SK-N-SH treated with all-trans-retinoic acid at 6 μM for 48 hours (cell line): Measurements from ENCODE around the gene NKAP.
"Not testable (repeated sequence)": the region's sequence is repeated elsewhere in the genome, so short reads cannot be mapped to it uniquely, and the experiment has no call there.

ENCODE experiments used
- ATAC-seq: fragments of 200-7000 bp; cut with Tn5 transposase; 3 replicates; pipeline ENCODE4 v1.9.1; 2020; ENCODE audit warnings: mild to moderate bottlenecking, moderate library complexity
- ARNTL ChIP-seq: fragments of 450-650 bp; formaldehyde crosslinking; IDR thresholded peaks from 2 replicates; pipeline ENCODE4 v1.5.0; 2020; ENCODE audit warnings: low read depth, mild to moderate bottlenecking, moderate library complexity, borderline replicate concordance
- BACH2 ChIP-seq: fragments of 250-450 bp; sonication (Bioruptor Pico); IDR thresholded peaks from 2 replicates; pipeline ENCODE4 v1.9.0; 2021; ENCODE audit warnings: mild to moderate bottlenecking, borderline replicate concordance
- CSDC2 ChIP-seq: fragments of 250-450 bp; sonication (Bioruptor Pico); IDR thresholded peaks from 2 replicates; pipeline ENCODE4 v1.5.0; 2020; ENCODE audit warnings: mild to moderate bottlenecking, moderate library complexity
- ESRRG ChIP-seq: fragments of 250-450 bp; sonication (Bioruptor Pico); IDR thresholded peaks from 2 replicates; pipeline ENCODE4 v1.6.1; 2021; ENCODE audit warnings: mild to moderate bottlenecking
- GLIS3 ChIP-seq: fragments of 250-450 bp; sonication (Bioruptor Pico); IDR thresholded peaks from 2 replicates; pipeline ENCODE4 v1.5.0; 2020; ENCODE audit warnings: mild to moderate bottlenecking, moderate library complexity
- ISL1 ChIP-seq: fragments of 250-450 bp; sonication (Bioruptor Pico); IDR thresholded peaks from 2 replicates; pipeline ENCODE4 v2.1.2; 2022; ENCODE audit warnings: mild to moderate bottlenecking, moderate library complexity
- POU6F1 ChIP-seq: fragments of 250-450 bp; sonication (Bioruptor Pico); IDR thresholded peaks from 2 replicates; pipeline ENCODE4 v1.8.0; 2021; ENCODE audit warnings: low read depth, mild to moderate bottlenecking, moderate library complexity, borderline replicate concordance
- PPARA ChIP-seq: fragments of 250-450 bp; sonication (Bioruptor Pico); IDR thresholded peaks from 2 replicates; pipeline ENCODE4 v1.5.0; 2020; ENCODE audit warnings: mild to moderate bottlenecking, borderline replicate concordance
- RARB ChIP-seq: fragments of 250-450 bp; sonication (Bioruptor Pico); IDR thresholded peaks from 2 replicates; pipeline ENCODE4 v1.8.0; 2021; ENCODE audit warnings: mild to moderate bottlenecking, moderate library complexity
- SNAI2 ChIP-seq: fragments of 250-450 bp; sonication (Bioruptor Pico); IDR thresholded peaks from 2 replicates; pipeline ENCODE4 v1.5.0; 2020; ENCODE audit warnings: mild to moderate bottlenecking, moderate library complexity
- TCF4 ChIP-seq: fragments of 250-450 bp; sonication (Bioruptor Pico); IDR thresholded peaks from 2 replicates; pipeline ENCODE4 v1.8.0; 2021; ENCODE audit warnings: mild to moderate bottlenecking, moderate library complexity, borderline replicate concordance
- TOX ChIP-seq: fragments of 250-450 bp; sonication (Bioruptor Pico); IDR thresholded peaks from 2 replicates; pipeline ENCODE4 v1.8.0; 2021; ENCODE audit warnings: mild to moderate bottlenecking, moderate library complexity, borderline replicate concordance
- ZC3H10 ChIP-seq: fragments of 250-450 bp; sonication (Bioruptor Pico); IDR thresholded peaks from 2 replicates; pipeline ENCODE4 v1.5.1; 2021; ENCODE audit warnings: mild to moderate bottlenecking, moderate library complexity
- ZFP3 ChIP-seq: fragments of 250-450 bp; sonication (Bioruptor Pico); IDR thresholded peaks from 2 replicates; pipeline ENCODE4 v1.5.0; 2020; ENCODE audit warnings: mild to moderate bottlenecking, moderate library complexity
- ZFP30 ChIP-seq: fragments of 450-650 bp; formaldehyde crosslinking; IDR thresholded peaks from 2 replicates; pipeline ENCODE4 v1.5.0; 2022; ENCODE audit warnings: mild to moderate bottlenecking, moderate library complexity
- ZNF565 ChIP-seq: fragments of 450-650 bp; formaldehyde crosslinking; conservative IDR thresholded peaks from 2 replicates; pipeline ENCODE4 v1.5.0; 2020; ENCODE audit warnings: low read depth, mild to moderate bottlenecking, moderate library complexity
- ZNF70 ChIP-seq: fragments of 450-650 bp; formaldehyde crosslinking; IDR thresholded peaks from 2 replicates; pipeline ENCODE4 v1.5.0; 2020; ENCODE audit warnings: mild to moderate bottlenecking, moderate library complexity
- ZNF8 ChIP-seq: fragments of 450-650 bp; formaldehyde crosslinking; IDR thresholded peaks from 2 replicates; pipeline ENCODE4 v1.5.0; 2020; ENCODE audit warnings: mild to moderate bottlenecking, moderate library complexity
- TF ChIP-seq, protein P1 (sequence below): fragments of 250-450 bp; sonication (Bioruptor Pico); IDR thresholded peaks from 2 replicates; pipeline ENCODE4 v1.5.0; 2020; ENCODE audit warnings: mild to moderate bottlenecking, moderate library complexity
- TF ChIP-seq, protein P2 (sequence below): fragments of 250-450 bp; sonication (Bioruptor Pico); IDR thresholded peaks from 2 replicates; pipeline ENCODE4 v1.5.1; 2021; ENCODE audit warnings: mild to moderate bottlenecking, moderate library complexity
- TF ChIP-seq, protein P3 (sequence below): fragments of 250-450 bp; sonication (Bioruptor Pico); IDR thresholded peaks from 2 replicates; pipeline ENCODE4 v1.8.0; 2020; ENCODE audit warnings: mild to moderate bottlenecking, moderate library complexity, borderline replicate concordance

The NKAP gene

DNA sequence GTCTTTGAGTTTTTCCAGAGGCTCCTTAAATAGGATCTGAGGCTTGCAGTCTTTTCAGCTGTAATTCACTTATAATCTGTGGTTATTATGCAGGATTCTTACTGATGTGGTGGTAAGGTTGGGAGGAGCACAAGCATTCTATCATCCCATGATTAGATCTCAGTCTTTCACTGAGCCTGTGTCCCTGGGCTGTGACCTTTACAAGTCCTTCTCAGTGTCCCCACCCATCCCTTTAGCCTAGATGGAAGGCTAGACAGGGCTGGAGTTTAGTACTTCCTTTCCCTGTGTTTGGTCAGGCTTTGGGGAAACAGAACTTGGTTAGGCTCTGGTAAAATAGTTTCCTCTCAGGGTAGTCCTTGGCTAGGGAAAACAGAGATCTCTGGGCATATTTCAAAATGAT is 17.1 kb upstream of the NKAP start (continued):
- no peak for TF ChIP-seq POU6F1 (CRISPR knock-in tag)
- TF ChIP-seq, protein P1, sequence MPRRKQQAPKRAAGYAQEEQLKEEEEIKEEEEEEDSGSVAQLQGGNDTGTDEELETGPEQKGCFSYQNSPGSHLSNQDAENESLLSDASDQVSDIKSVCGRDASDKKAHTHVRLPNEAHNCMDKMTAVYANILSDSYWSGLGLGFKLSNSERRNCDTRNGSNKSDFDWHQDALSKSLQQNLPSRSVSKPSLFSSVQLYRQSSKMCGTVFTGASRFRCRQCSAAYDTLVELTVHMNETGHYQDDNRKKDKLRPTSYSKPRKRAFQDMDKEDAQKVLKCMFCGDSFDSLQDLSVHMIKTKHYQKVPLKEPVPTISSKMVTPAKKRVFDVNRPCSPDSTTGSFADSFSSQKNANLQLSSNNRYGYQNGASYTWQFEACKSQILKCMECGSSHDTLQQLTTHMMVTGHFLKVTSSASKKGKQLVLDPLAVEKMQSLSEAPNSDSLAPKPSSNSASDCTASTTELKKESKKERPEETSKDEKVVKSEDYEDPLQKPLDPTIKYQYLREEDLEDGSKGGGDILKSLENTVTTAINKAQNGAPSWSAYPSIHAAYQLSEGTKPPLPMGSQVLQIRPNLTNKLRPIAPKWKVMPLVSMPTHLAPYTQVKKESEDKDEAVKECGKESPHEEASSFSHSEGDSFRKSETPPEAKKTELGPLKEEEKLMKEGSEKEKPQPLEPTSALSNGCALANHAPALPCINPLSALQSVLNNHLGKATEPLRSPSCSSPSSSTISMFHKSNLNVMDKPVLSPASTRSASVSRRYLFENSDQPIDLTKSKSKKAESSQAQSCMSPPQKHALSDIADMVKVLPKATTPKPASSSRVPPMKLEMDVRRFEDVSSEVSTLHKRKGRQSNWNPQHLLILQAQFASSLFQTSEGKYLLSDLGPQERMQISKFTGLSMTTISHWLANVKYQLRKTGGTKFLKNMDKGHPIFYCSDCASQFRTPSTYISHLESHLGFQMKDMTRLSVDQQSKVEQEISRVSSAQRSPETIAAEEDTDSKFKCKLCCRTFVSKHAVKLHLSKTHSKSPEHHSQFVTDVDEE (CRISPR knock-in tag), result no peak
- TF ChIP-seq, all 23 proteins: peak for 0

- ATAC-seq, result not testable (repeated sequence)
Observed at GRCh38 chrX:119955807-119956570, 12.4 kb upstream of the NKAP start.

GRCh38 chrX:119954374-119954773 is 10.8 kb upstream of the NKAP start:
- TF ChIP-seq ZC3H10 (CRISPR knock-in tag) (no peak), TOX (CRISPR knock-in tag) (no peak)

DNA sequence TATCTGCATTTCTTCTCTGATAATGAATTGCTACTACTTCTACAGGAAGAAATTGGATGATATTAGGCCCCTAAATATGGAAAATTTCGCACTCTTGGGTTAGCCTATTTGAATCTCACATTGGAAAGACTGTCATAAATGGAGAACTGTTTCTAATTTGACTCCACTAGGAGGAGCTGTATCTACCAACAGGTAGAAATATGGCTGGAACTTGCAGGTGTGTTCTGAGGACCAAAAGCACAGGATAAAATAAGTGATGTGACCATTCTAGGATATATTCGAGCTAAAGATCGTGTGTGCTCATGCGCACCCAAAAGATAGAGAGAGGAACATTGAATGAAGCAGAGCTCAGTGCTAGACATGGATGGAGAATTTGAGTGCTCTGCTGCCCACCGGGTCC is 4.8 kb upstream of the NKAP start:
- no peak for ATAC-seq
- no peak for TF ChIP-seq BACH2 (CRISPR knock-in tag)

More at GRCh38 chrX:119954374-119954773, 10.8 kb upstream of the NKAP start:
- ATAC-seq, result no peak

DNA sequence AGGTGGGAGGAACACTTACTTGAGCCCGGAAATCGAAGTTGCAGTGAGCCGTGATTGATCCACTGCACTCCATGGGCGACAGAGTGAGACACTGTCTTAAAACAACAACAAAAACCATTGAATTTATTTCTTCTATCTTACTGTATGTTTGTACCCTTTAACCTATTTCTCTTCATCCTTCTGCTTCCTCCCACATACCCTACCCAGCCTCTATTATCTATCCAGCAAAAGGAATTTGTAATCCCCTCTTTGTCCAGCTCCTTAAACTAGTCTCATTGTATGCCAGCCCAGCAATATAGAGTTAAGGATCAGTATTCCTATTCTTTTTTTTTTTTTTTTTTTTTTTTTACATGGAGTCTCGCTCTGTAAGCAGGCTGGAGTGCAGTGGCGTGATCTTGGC is 1.9 kb upstream of the NKAP start:
- no peak for TF ChIP-seq BACH2 (CRISPR knock-in tag)
- TF ChIP-seq RARB (CRISPR knock-in tag), result no peak
- no peak for TF ChIP-seq TOX (CRISPR knock-in tag)
- no peak for TF ChIP-seq ZC3H10 (CRISPR knock-in tag)
- TF ChIP-seq PPARA (CRISPR knock-in tag), result no peak
- TF ChIP-seq ZFP3 (CRISPR knock-in tag), result no peak
- TF ChIP-seq, protein P2, sequence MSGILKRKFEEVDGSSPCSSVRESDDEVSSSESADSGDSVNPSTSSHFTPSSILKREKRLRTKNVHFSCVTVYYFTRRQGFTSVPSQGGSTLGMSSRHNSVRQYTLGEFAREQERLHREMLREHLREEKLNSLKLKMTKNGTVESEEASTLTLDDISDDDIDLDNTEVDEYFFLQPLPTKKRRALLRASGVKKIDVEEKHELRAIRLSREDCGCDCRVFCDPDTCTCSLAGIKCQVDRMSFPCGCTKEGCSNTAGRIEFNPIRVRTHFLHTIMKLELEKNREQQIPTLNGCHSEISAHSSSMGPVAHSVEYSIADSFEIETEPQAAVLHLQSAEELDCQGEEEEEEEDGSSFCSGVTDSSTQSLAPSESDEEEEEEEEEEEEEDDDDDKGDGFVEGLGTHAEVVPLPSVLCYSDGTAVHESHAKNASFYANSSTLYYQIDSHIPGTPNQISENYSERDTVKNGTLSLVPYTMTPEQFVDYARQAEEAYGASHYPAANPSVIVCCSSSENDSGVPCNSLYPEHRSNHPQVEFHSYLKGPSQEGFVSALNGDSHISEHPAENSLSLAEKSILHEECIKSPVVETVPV (CRISPR knock-in tag), result no peak
- TF ChIP-seq ARNTL, result no peak
- no peak for TF ChIP-seq ZNF8 (CRISPR knock-in tag)
- no peak for TF ChIP-seq GLIS3 (CRISPR knock-in tag)
- TF ChIP-seq, protein P3, sequence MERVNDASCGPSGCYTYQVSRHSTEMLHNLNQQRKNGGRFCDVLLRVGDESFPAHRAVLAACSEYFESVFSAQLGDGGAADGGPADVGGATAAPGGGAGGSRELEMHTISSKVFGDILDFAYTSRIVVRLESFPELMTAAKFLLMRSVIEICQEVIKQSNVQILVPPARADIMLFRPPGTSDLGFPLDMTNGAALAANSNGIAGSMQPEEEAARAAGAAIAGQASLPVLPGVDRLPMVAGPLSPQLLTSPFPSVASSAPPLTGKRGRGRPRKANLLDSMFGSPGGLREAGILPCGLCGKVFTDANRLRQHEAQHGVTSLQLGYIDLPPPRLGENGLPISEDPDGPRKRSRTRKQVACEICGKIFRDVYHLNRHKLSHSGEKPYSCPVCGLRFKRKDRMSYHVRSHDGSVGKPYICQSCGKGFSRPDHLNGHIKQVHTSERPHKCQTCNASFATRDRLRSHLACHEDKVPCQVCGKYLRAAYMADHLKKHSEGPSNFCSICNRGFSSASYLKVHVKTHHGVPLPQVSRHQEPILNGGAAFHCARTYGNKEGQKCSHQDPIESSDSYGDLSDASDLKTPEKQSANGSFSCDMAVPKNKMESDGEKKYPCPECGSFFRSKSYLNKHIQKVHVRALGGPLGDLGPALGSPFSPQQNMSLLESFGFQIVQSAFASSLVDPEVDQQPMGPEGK (CRISPR knock-in tag), result no peak
- TF ChIP-seq CSDC2 (CRISPR knock-in tag), result no peak
- TF ChIP-seq ZNF565 (CRISPR knock-in tag), result no peak
- no peak for TF ChIP-seq TCF4
- no peak for TF ChIP-seq ESRRG (CRISPR knock-in tag)
- no peak for TF ChIP-seq ISL1 (CRISPR knock-in tag)
- TF ChIP-seq SNAI2 (CRISPR knock-in tag), result no peak
- TF ChIP-seq ZNF70 (CRISPR knock-in tag), result no peak
- TF ChIP-seq ZFP30, result no peak
- TF ChIP-seq, all 23 proteins: peak for 0
- no peak for ATAC-seq
